Fibroblast of lung (primary cell): ENCODE results near the gene NAGPA.

Experiments
- CTCF ChIP-seq, 2 donors: IDR thresholded peaks in 1 of 2; conservative IDR thresholded peaks in 1 of 2; 1 replicate in 1 of 2; 2 replicates in 1 of 2; pipeline ENCODE4 v1.5.1; 2011 to 2012; ENCODE audit warnings: low read length in 2 of 2, control low read depth in 1 of 2, inconsistent platforms in 1 of 2, low read depth in 1 of 2, mild to moderate bottlenecking in 1 of 2
- EZH2 ChIP-seq: IDR thresholded peaks from 2 replicates; pipeline ENCODE4 v1.5.1; 2012; ENCODE audit warnings: low read length, control low read depth, mild to moderate bottlenecking; ENCODE audit errors: missing control alignments

- TF ChIP-seq CTCF (conservative IDR thresholded peaks at IDR 0.05 in 1 of 2, IDR thresholded peaks at IDR 0.05 in 1 of 2; ENCODE audit: low read depth in 1 of 2, low read length in 2 of 2) (no peak), EZH2 (no peak)
These were observed 9.1 kb downstream of the NAGPA start for GRCh38 chr16:5024632-5025031.
